Uterus (tissue), 4 donors: ENCODE measurements around the gene FCRL6. TPM values are rescaled to one million over a fixed set of nuclear protein-coding genes. Genes with fewer than 3 reads are reported as not detected.

Experiments
- DNase-seq, 2 donors: peaks; one replicate each; pipeline ENCODE4 v3.0.0-alpha.2; 2019 to 2020
- H3K27ac ChIP-seq, 2 donors: fragments of 200-600 bp; sonication (generic); 1 replicate in 1 of 2; 2 replicates in 1 of 2; pipeline ENCODE4 v1.5.1; 2016 to 2018
- H3K27me3 ChIP-seq, 2 donors: fragments of 200-600 bp; sonication (generic); one replicate each; pipeline ENCODE4 v1.5.1; 2018 to 2019; ENCODE audit warnings: control low read depth in 1 of 2
- H3K36me3 ChIP-seq, 2 donors: fragments of 200-600 bp; sonication (generic); one replicate each; pipeline ENCODE4 v1.5.1; 2019; ENCODE audit warnings: control low read depth in 1 of 2
- H3K4me1 ChIP-seq, 2 donors: fragments of 200-600 bp; sonication (generic); one replicate each; pipeline ENCODE4 v1.5.1; 2018 to 2019; ENCODE audit warnings: control low read depth in 1 of 2
- H3K4me3 ChIP-seq, 2 donors: fragments of 200-600 bp; sonication (generic); 1 replicate in 1 of 2; 2 replicates in 1 of 2; pipeline ENCODE4 v1.5.1; 2018 to 2019; ENCODE audit warnings: mild to moderate bottlenecking in 1 of 2
- H3K9me3 ChIP-seq, 2 donors: fragments of 200-600 bp; sonication (generic); one replicate each; pipeline ENCODE4 v1.5.1; 2019; ENCODE audit warnings: control low read depth in 1 of 2
- CTCF ChIP-seq, 4 experiments: fragments of 200-600 bp in 2 of 4; fragments of 450-650 bp in 2 of 4; sonication (generic) in 2 of 4; IDR thresholded peaks; one replicate each; pipeline ENCODE4 v1.5.1; 2016 to 2019; ENCODE audit warnings: antibody characterized with exemption in 4 of 4, mild to moderate bottlenecking in 2 of 4, moderate library complexity in 1 of 4
- POLR2A ChIP-seq, 2 donors: fragments of 450-650 bp; IDR thresholded peaks; one replicate each; pipeline ENCODE4 v1.6.1; 2016; ENCODE audit warnings: antibody characterized with exemption in 2 of 2, mild to moderate bottlenecking in 1 of 2, moderate library complexity in 1 of 2
- intact Hi-C: fragments of 100-400 bp; cut with DNase I; formaldehyde crosslinking; loops from one replicate; pipeline ENCODE4 v1.15.1; 2023; ENCODE audit warnings: low total_unique reads
- total RNA-seq, 4 donors: library from RNA; depleted of rRNA in 3 of 4; stranded (reverse); fragments of >200 nt in 3 of 4; gene quantifications; one replicate each; pipeline versions ENCODE4 v1.1.0 to v1.2.4, GENCODE V29; 2014 to 2023
- donor health status: DM: yes; HTN: yes; CAD: no.

The FCRL6 gene
- total RNA-seq, 4 donors from 2014 or later, result 0.21 to 1.1 TPM; not detected in 2

- no peaks in the 10 kb centered on the region for H3K27me3 ChIP-seq
- TF ChIP-seq CTCF (IDR thresholded peaks at IDR 0.05), result no peak
- no peaks in the 10 kb centered on the region for H3K36me3 ChIP-seq
- no peaks in the 10 kb centered on the region for H3K4me1 ChIP-seq
- DNase-seq, result no peak
- no peak overlapping the region for H3K27ac ChIP-seq
- no peak overlapping the region for H3K4me3 ChIP-seq
- no peaks in the 10 kb centered on the region for H3K9me3 ChIP-seq
- intact Hi-C loops, result no loop called here
Observed at GRCh38 chr1:159832309-159832708, 30.1 kb downstream of the FCRL6 start.

- H3K27ac ChIP-seq, result no peak overlapping the region
- no peak for DNase-seq
- H3K9me3 ChIP-seq, result no peaks in the 10 kb centered on the region
- no peaks in the 10 kb centered on the region for H3K36me3 ChIP-seq
- TF ChIP-seq CTCF (IDR thresholded peaks at IDR 0.05), result no peak
- TF ChIP-seq POLR2A (IDR thresholded peaks at IDR 0.05), result no peak
- intact Hi-C loops, result no loop called here
- H3K4me3 ChIP-seq, result no peak overlapping the region
- no peaks in the 10 kb centered on the region for H3K4me1 ChIP-seq
- H3K27me3 ChIP-seq, result no peaks in the 10 kb centered on the region
Observed at GRCh38 chr1:159835356-159835755, 33.2 kb downstream of the FCRL6 start.

DNA sequence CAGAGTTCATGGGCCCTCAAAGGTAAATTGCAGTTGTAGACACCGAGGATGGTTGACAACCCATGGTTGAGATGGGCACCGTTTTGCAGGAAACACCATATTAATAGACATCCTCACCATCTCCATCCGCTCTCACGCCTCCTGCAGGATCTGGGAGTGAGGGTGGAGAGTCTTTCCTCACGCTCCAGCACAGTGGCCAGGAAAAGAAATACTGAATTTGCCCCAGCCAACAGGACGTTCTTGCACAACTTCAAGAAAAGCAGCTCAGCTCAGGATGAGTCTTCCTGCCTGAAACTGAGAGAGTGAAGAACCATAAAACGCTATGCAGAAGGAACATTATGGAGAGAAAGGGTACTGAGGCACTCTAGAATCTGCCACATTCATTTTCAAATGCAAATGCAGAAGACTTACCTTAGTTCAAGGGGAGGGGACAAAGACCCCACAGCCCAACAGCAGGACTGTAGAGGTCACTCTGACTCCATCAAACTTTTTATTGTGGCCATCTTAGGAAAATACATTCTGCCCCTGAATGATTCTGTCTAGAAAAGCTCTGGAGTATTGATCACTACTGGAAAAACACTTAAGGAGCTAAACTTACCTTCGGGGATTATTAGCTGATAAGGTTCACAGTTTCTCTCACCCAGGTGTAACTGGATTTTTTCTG is 33.8 kb downstream of the FCRL6 start:
- intact Hi-C loops, result loop anchor here (2.0 kb wide), 1 partner anchor 55 kb away; no protein-coding TSS in a partner anchor
- Histone ChIP-seq H3K36me3 (no peaks in the 10 kb centered on the region), H3K4me1 (no peaks in the 10 kb centered on the region), H3K27me3 (no peaks in the 10 kb centered on the region), H3K9me3 (no peaks in the 10 kb centered on the region), H3K27ac (no peak overlapping the region), H3K4me3 (no peak overlapping the region)
- TF ChIP-seq CTCF (IDR thresholded peaks at IDR 0.05) (peak in 2 of 4 experiments; percentile 6 to 10), POLR2A (IDR thresholded peaks at IDR 0.05) (no peak)
- no peak for DNase-seq

DNA sequence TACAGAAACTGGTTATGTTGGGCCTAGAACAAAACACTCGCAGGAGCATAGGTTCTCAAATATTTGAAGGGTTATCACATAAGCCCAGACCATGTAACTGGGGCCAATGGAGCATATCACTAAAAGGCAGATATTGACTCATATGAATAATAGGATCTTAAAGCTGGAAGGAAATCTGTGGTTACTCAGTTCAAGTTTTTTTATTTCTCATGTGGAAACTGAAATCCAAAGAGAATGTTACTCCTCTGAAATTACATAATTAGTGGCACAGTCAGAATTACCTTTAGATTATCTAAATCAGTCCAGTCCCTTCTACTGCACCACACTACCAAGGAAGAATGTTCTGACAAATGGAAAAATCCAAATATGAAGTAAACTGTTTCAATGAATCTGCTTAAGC is 36.6 kb downstream of the FCRL6 start:
- DNase-seq, result no peak
- TF ChIP-seq CTCF (IDR thresholded peaks at IDR 0.05) (no peak), POLR2A (IDR thresholded peaks at IDR 0.05) (no peak)
- intact Hi-C loops, result no loop called here
- no peaks in the 10 kb centered on the region for H3K9me3 ChIP-seq
- no peak overlapping the region for H3K4me3 ChIP-seq
- H3K4me1 ChIP-seq, result no peaks in the 10 kb centered on the region
- no peaks in the 10 kb centered on the region for H3K27me3 ChIP-seq
- no peak overlapping the region for H3K27ac ChIP-seq
- no peaks in the 10 kb centered on the region for H3K36me3 ChIP-seq

GRCh38 chr1:159839116-159839849 is 37.1 kb downstream of the FCRL6 start:
- Histone ChIP-seq H3K27me3 (no peaks in the 10 kb centered on the region), H3K9me3 (no peaks in the 10 kb centered on the region), H3K4me3 (no peak overlapping the region), H3K27ac (no peak overlapping the region), H3K36me3 (no peaks in the 10 kb centered on the region), H3K4me1 (no peaks in the 10 kb centered on the region)
- TF ChIP-seq POLR2A (IDR thresholded peaks at IDR 0.05) (no peak), CTCF (IDR thresholded peaks at IDR 0.05) (no peak)
- intact Hi-C loops, result no loop called here
- no peak for DNase-seq
